ENCODE measurements around the gene PHKB. TPM values are rescaled to one million over a fixed set of nuclear protein-coding genes. Genes with fewer than 3 reads are reported as not detected.

The PHKB gene
- total RNA-seq, 1 donor from 2014 or later, result 110 TPM

- ATAC-seq (ENCODE audit: low read depth) (no peak), DNase-seq (no peak)
- no peaks in the 10 kb centered on the region for H3K9me3 Mint-ChIP-seq
- ChIA-PET POLR2A (no interaction called here), CTCF (no interaction called here)
- H3K4me1 Mint-ChIP-seq, result no peaks in the 10 kb centered on the region
- peaks cover 66% of the 10 kb centered on the region for H3K36me3 Mint-ChIP-seq (ENCODE audit: low read depth)
- no peak for TF ChIP-seq CTCF (IDR thresholded peaks at IDR 0.05)
- H3K27me3 Mint-ChIP-seq, result no peaks in the 10 kb centered on the region
- intact Hi-C loops (cut with micrococcal nuclease), result no loop called here
- H3K4me3 Mint-ChIP-seq, result no peak overlapping the region
- no peak overlapping the region for H3K27ac Mint-ChIP-seq
Measured at GRCh38 chr16:47687694-47688093, 226.6 kb downstream of the PHKB start.

GRCh38 chr16:47693226-47693625, 232.1 kb downstream of the PHKB start:
- Mint-ChIP-seq H3K36me3 (ENCODE audit: low read depth) (peaks cover 90% of the 10 kb centered on the region), H3K27me3 (no peaks in the 10 kb centered on the region), H3K4me1 (no peaks in the 10 kb centered on the region), H3K9me3 (no peaks in the 10 kb centered on the region), H3K4me3 (no peak overlapping the region), H3K27ac (no peak overlapping the region)
- DNase-seq (no peak), ATAC-seq (ENCODE audit: low read depth) (no peak)
- intact Hi-C loops (cut with micrococcal nuclease), result no loop called here
- no peak for TF ChIP-seq CTCF (IDR thresholded peaks at IDR 0.05)
- ChIA-PET POLR2A (no interaction called here), CTCF (no interaction called here)

GRCh38 chr16:47694543-47694942, 233.4 kb downstream of the PHKB start:
- Mint-ChIP-seq H3K9me3 (no peaks in the 10 kb centered on the region), H3K4me1 (no peaks in the 10 kb centered on the region), H3K36me3 (ENCODE audit: low read depth) (peaks cover 92% of the 10 kb centered on the region), H3K27me3 (no peaks in the 10 kb centered on the region), H3K27ac (no peak overlapping the region), H3K4me3 (no peak overlapping the region)
- intact Hi-C loops (cut with micrococcal nuclease), result no loop called here
- ChIA-PET CTCF (no interaction called here), POLR2A (no interaction called here)
- DNase-seq, result no peak
- TF ChIP-seq CTCF (IDR thresholded peaks at IDR 0.05), result no peak
- no peak for ATAC-seq (ENCODE audit: low read depth)

GRCh38 chr16:47695756-47696155, 234.6 kb downstream of the PHKB start:
- TF ChIP-seq CTCF (IDR thresholded peaks at IDR 0.05), result no peak
- ChIA-PET CTCF (no interaction called here), POLR2A (no interaction called here)
- DNase-seq (no peak), ATAC-seq (ENCODE audit: low read depth) (no peak)
- Mint-ChIP-seq H3K4me3 (no peak overlapping the region), H3K27ac (no peak overlapping the region), H3K9me3 (no peaks in the 10 kb centered on the region), H3K36me3 (ENCODE audit: low read depth) (peaks cover 86% of the 10 kb centered on the region), H3K27me3 (no peaks in the 10 kb centered on the region), H3K4me1 (no peaks in the 10 kb centered on the region)
- intact Hi-C loops (cut with micrococcal nuclease), result no loop called here

GRCh38 chr16:47697826-47698225, 236.7 kb downstream of the PHKB start:
- peaks cover 81% of the 10 kb centered on the region for H3K36me3 Mint-ChIP-seq (ENCODE audit: low read depth)
- DNase-seq (no peak), ATAC-seq (ENCODE audit: low read depth) (no peak)
- H3K4me1 Mint-ChIP-seq, result no peaks in the 10 kb centered on the region
- ChIA-PET CTCF (no interaction called here), POLR2A (no interaction called here)
- peaks cover under 1% of the 10 kb centered on the region for H3K9me3 Mint-ChIP-seq
- no peaks in the 10 kb centered on the region for H3K27me3 Mint-ChIP-seq
- no peak overlapping the region for H3K4me3 Mint-ChIP-seq
- intact Hi-C loops (cut with micrococcal nuclease), result no loop called here
- H3K27ac Mint-ChIP-seq, result no peak overlapping the region
- no peak for TF ChIP-seq CTCF (IDR thresholded peaks at IDR 0.05)
